H1 (cell line): Measurements from ENCODE around the gene CAV1.

ENCODE experiments used
- BACH1 ChIP-seq: IDR thresholded peaks from 2 replicates; pipeline ENCODE4 v1.6.1; 2012; ENCODE audit warnings: low read length, improper control_type of control experiment
- CEBPB ChIP-seq: IDR thresholded peaks from 2 replicates; pipeline ENCODE4 v1.6.1; 2012; ENCODE audit warnings: low read depth, low read length
- E2F6 ChIP-seq: IDR thresholded peaks from 2 replicates; pipeline ENCODE4 v1.6.1; 2012; ENCODE audit warnings: inconsistent platforms
- JUN ChIP-seq: IDR thresholded peaks from 2 replicates; pipeline ENCODE4 v1.6.1; 2011; ENCODE audit warnings: low read depth, mild to moderate bottlenecking, improper control_type of control experiment, low read length
- NANOG ChIP-seq: IDR thresholded peaks from 2 replicates; pipeline ENCODE4 v1.6.1; 2011; ENCODE audit warnings: low read length, low read depth, mild to moderate bottlenecking, inconsistent platforms; ENCODE audit not compliant: insufficient read depth, poor library complexity, severe bottlenecking
- POLR2A ChIP-seq, 2 experiments: IDR thresholded peaks; 1 replicate in 1 of 2; 2 replicates in 1 of 2; pipeline ENCODE4 v1.6.1; 2011; ENCODE audit warnings: low read depth in 2 of 2, low read length in 2 of 2, mild to moderate bottlenecking in 2 of 2; ENCODE audit errors: control extremely low read depth in 1 of 2
- SP1 ChIP-seq: IDR thresholded peaks from 2 replicates; pipeline ENCODE4 v1.6.1; 2011; ENCODE audit warnings: low read depth, low read length
- SP2 ChIP-seq: IDR thresholded peaks from 2 replicates; pipeline ENCODE4 v1.6.1; 2012; ENCODE audit warnings: mild to moderate bottlenecking, low read length, inconsistent platforms
- TAF1 ChIP-seq: IDR thresholded peaks from 2 replicates; pipeline ENCODE4 v1.6.1; 2011; ENCODE audit warnings: mild to moderate bottlenecking, low read depth, low read length
- TF ChIP-seq, protein P1 (sequence below), 3 experiments: IDR thresholded peaks; 1 replicate in 2 of 3; 2 replicates in 1 of 3; pipeline versions ENCODE4 v1.5.1 to v1.6.1; 2011; ENCODE audit warnings: low read length in 3 of 3, mild to moderate bottlenecking in 3 of 3, inconsistent platforms in 2 of 3, low read depth in 1 of 3, moderate library complexity in 1 of 3; ENCODE audit not compliant: insufficient read depth in 1 of 3; ENCODE audit errors: control extremely low read depth in 1 of 3

GRCh38 chr7:116515584-116515983, 9.3 kb upstream of the CAV1 start:
- TF ChIP-seq, protein P1, sequence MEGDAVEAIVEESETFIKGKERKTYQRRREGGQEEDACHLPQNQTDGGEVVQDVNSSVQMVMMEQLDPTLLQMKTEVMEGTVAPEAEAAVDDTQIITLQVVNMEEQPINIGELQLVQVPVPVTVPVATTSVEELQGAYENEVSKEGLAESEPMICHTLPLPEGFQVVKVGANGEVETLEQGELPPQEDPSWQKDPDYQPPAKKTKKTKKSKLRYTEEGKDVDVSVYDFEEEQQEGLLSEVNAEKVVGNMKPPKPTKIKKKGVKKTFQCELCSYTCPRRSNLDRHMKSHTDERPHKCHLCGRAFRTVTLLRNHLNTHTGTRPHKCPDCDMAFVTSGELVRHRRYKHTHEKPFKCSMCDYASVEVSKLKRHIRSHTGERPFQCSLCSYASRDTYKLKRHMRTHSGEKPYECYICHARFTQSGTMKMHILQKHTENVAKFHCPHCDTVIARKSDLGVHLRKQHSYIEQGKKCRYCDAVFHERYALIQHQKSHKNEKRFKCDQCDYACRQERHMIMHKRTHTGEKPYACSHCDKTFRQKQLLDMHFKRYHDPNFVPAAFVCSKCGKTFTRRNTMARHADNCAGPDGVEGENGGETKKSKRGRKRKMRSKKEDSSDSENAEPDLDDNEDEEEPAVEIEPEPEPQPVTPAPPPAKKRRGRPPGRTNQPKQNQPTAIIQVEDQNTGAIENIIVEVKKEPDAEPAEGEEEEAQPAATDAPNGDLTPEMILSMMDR (IDR thresholded peaks at IDR 0.05; ENCODE audit: control extremely low read depth in 1 of 3, insufficient read depth in 1 of 3, low read depth in 1 of 3, low read length in 3 of 3), result no peak
- TF ChIP-seq TAF1 (no peak), SP2 (no peak), BACH1 (no peak), CEBPB (no peak), POLR2A (IDR thresholded peaks at IDR 0.05; ENCODE audit: control extremely low read depth in 1 of 2, low read depth in 2 of 2, low read length in 2 of 2) (no peak), JUN (no peak), NANOG (no peak), SP1 (no peak), E2F6 (no peak)
